T-helper 17 cell (primary cell): ENCODE results near the gene ATOH8. TPM values are rescaled to one million over a fixed set of nuclear protein-coding genes. Genes with fewer than 3 reads are reported as not detected.

Experiments used
- ATAC-seq: fragments of 150-1000 bp; cut with Tn5 transposase; 2 replicates; pipeline ENCODE4 v1.10.0; 2021; ENCODE audit warnings: mild to moderate bottlenecking, moderate library complexity
- DNase-seq, 3 donors: peaks; one replicate each; pipeline versions ENCODE4 v3.0.0 to v3.0.0-alpha.2; 2020 to 2021
- H3K9me3 ChIP-seq: one replicate; pipeline ENCODE4 v1.7.0; 2013; ENCODE audit warnings: low read length, mild to moderate bottlenecking; ENCODE audit not compliant: control insufficient read depth, poor library complexity, severe bottlenecking
- H3K27ac Mint-ChIP-seq: one replicate; pipeline ENCODE4 v1.8.0; 2022; ENCODE audit warnings: mild to moderate bottlenecking, moderate library complexity, mixed read lengths
- H3K27me3 Mint-ChIP-seq: one replicate; pipeline ENCODE4 v1.8.0; 2022; ENCODE audit warnings: mixed read lengths
- H3K36me3 Mint-ChIP-seq: one replicate; pipeline ENCODE4 v1.8.0; 2022; ENCODE audit warnings: low read depth, mixed read lengths
- H3K4me1 Mint-ChIP-seq: one replicate; pipeline ENCODE4 v1.8.0; 2022; ENCODE audit warnings: mild to moderate bottlenecking, mixed read lengths
- H3K4me3 Mint-ChIP-seq: one replicate; pipeline ENCODE4 v1.8.0; 2022; ENCODE audit warnings: mild to moderate bottlenecking, moderate library complexity, mixed read lengths
- total RNA-seq, 4 donors: library from RNA in 2 of 4; stranded (reverse) in 2 of 4; gene quantifications; one replicate each; pipeline ENCODE4 v1.2.3 and lab custom pipeline; 2022 to 2026

The ATOH8 gene
- total RNA-seq, 2 donors from 2014 or later = not detected

DNA sequence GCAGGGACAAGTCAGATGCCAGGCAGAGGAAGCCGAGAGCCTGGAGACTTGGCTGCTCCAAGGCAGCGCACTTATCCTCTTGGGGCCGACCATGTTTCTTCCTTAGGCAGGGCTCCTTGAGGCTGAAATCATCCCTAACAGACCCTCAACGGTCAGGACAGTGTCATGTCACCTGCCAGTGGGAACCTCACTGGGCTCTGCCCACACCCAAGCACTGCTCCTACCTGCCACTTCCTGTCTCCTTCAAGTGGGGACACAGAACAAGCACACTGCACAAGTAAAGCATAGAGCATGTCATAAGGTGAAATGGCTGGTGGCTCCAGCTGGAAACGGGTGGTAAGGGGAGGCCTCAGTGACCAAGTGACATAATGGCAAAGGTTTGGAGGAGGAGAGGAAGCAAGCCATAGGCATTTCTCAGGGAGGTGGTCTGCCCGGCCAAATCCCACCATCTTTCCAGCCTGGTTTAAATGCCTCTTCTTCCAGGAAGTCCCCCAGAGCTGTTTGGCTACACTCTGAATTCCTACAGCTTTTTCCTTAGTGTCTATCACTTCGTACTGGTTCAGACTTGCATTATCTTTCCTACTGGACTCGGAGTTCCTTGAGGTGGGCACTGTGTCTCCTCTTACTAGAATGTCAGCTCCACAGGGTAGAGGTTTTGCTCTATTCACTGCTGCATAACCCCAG lies 7.3 kb upstream of the ATOH8 start:
- Mint-ChIP-seq H3K36me3 (peaks cover 5% of the 10 kb centered on the region), H3K27ac (no peak overlapping the region), H3K27me3 (peaks cover 83% of the 10 kb centered on the region), H3K4me3 (no peak overlapping the region), H3K4me1 (no peaks in the 10 kb centered on the region)
- DNase-seq = no peak
- H3K9me3 ChIP-seq = no peaks in the 10 kb centered on the region
- ATAC-seq = no peak

DNA sequence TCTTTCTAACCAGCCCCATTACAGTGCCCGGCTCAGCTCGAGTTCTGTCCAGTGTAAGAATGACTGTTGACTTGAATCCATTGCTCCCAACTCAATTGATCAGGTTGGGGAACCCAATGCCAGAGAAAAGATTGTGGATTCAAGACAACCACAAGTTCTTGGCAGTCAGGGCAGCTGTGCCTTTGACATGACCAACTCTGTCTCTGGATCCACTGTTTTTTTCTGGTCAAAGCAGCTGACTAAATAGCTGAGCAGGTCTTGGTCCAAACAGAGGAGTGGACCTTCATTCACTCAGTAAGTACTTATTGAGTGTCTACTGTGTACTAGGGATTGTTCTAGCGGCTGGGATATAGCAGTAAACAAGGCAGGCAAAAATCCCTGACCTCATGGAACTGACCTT lies 6.3 kb upstream of the ATOH8 start:
- H3K27me3 Mint-ChIP-seq = peaks cover 83% of the 10 kb centered on the region
- peaks cover 2% of the 10 kb centered on the region for H3K4me1 Mint-ChIP-seq
- no peaks in the 10 kb centered on the region for H3K36me3 Mint-ChIP-seq
- H3K9me3 ChIP-seq = no peaks in the 10 kb centered on the region
- no peak for DNase-seq
- H3K27ac Mint-ChIP-seq = no peak overlapping the region
- no peak for ATAC-seq
- H3K4me3 Mint-ChIP-seq = no peak overlapping the region

DNA sequence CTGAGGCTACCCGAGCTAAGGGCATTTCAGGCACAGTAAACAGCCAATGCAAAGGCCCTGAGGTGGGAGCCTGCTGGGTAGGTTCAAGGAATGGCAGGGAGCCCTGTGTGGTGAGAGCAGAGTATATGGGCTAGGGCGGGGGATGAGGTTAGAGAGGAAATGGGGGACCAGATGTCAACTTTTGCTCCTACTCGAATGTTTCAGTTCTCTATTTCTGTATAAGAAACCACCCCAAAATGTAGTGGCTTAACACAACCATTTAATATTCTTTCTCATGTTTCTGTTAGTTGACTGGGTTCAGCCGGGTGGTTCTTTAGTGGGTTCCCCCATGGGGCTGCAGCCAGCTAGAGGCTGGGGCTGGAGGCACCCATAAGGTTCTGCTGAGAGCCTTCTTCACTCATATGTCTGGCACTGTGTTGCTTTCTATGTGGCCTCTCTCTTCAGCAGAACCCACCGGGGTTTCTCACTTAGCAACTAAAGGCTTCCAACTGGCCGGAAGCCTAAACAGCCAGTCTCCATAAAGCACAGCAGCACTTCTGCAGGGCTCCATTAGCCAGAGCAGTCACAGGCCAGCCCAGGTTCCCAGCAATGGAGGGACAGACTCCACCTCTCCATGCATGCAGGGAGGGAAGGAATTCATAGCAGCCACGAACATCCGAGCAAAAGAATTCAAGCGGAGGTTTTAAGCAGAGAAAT lies 5.6 kb upstream of the ATOH8 start:
- H3K9me3 ChIP-seq = no peaks in the 10 kb centered on the region
- DNase-seq (no peak), ATAC-seq (peak; percentile 24)
- no peak overlapping the region for H3K4me3 Mint-ChIP-seq
- no peak overlapping the region for H3K27ac Mint-ChIP-seq
- H3K4me1 Mint-ChIP-seq = peaks cover 4% of the 10 kb centered on the region
- H3K27me3 Mint-ChIP-seq = peaks cover 78% of the 10 kb centered on the region
- no peaks in the 10 kb centered on the region for H3K36me3 Mint-ChIP-seq

DNA sequence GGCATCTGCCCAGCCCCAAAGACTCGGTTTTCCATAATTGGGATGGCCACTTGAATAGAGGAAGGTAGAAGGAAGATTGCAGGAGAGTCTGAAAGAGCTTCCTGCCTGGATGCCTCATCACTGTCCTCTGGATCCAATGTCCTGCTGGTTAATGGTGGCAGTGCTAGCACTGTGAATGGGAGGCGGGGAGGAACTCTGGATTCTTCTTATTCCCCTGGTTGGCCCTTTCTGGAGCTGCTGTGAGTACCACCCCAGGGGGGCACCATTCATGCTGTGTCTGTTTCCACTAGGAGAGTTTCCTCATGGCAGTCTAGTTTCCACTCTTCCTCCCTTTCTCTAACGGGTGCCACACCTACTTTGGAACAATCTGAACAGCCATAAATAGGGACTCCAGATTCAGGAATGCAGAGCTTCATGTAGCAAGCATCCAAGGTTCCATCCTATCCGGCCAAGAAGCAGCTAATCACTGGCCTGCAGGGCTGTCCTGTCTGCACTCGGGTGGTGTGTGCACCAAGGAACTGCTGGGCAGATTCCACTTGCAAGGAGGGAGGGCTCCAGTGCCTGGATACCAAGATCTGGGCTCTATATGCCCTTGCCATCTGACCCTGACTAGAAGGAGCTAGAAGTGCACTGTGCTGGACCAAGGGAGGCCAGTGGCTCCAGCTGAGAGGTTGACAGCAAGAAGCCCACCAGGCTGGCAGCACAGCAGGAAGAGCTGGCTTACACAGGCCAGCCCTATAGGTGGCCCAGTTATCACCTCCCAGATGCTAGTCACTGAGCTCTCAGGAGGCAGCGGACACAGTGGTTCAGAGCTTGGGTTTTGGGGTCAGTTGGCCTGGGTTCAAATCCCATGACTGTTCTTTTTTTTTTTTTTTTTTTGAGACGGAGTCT lies 4.6 kb upstream of the ATOH8 start:
- no peak for DNase-seq

DNA sequence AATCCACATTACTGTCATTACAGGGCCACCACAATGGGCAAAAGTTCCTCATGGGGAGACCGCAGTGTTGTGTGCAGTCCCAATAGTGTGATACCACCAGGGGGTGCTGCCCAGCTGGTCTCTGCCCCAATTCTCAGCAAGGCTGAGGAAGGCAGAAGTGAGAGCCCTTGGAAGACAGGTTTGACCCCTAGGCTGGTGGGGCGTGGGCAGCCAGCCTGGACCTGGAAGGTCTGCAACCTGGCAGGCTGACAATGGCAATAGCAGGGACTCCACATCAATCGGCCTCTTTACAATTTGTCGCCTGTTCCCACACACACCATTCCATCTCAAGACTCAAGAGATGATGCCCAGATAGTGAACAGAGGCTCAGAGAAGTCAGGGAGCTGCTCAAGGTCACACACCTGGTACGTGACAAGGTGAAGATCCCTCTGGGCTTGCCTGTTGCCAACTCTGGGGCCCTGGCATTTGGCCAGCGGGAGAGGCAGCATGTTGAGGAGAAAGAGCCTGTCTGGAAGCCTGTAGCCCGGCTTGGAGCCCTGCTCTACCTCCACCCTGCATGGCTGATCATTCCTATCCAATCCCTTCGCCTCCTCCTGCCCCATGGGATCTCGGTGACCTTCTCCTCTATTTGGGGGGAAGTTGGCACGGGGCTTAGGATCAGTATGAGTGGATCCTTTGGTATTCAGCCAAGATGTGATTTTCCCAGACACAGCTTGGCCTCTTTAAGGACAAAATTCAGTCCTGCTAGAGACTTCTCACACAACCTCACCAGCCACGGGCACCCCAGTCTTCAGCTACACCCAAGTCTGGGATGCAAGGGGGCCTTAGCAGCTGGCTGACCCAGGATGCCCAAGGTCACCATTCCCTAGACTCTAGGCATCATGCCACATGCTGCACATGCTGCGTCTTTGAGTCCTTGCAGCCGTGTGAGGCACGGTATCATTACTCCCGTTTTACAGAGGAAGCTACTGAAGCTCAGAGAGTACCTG lies 2.9 kb upstream of the ATOH8 start:
- Mint-ChIP-seq H3K36me3 (no peaks in the 10 kb centered on the region), H3K4me3 (no peak overlapping the region), H3K27me3 (peaks cover 69% of the 10 kb centered on the region), H3K27ac (no peak overlapping the region), H3K4me1 (peaks cover 16% of the 10 kb centered on the region)
- H3K9me3 ChIP-seq = no peaks in the 10 kb centered on the region
- peak; percentile 62 for ATAC-seq
- DNase-seq = peak in 1 of 3 donors; percentile 45

More for the DNA sequence above, 4.6 kb upstream of the ATOH8 start:
- H3K9me3 ChIP-seq = no peaks in the 10 kb centered on the region
- no peak overlapping the region for H3K27ac Mint-ChIP-seq
- H3K36me3 Mint-ChIP-seq = no peaks in the 10 kb centered on the region
- ATAC-seq = no peak
- H3K4me1 Mint-ChIP-seq = peaks cover 5% of the 10 kb centered on the region
- peaks cover 67% of the 10 kb centered on the region for H3K27me3 Mint-ChIP-seq
- H3K4me3 Mint-ChIP-seq = no peak overlapping the region

DNA sequence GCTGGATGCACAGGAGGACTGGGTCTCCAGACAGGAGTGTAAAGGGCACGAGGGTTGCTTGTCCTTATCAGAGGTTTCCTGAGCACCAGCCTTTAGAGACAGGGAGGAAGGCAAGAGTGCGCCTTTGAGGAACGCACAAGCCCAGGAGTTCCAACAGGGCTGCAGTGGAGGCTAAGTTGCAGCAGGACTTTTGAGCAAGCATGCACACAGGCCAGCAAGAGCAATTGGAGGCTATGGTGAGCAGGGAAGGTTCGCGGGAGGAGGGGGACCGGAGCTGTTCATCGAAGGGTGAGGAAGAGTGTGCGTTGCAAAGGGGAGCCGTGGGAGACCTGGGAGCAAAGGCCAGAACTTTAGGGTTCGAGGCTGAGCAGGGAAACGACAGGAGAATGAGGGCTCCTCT lies 2.2 kb upstream of the ATOH8 start:
- DNase-seq = no peak
- Mint-ChIP-seq H3K4me3 (peak overlapping the region; percentile 67), H3K4me1 (peaks cover 16% of the 10 kb centered on the region), H3K27me3 (peaks cover 67% of the 10 kb centered on the region), H3K27ac (no peak overlapping the region), H3K36me3 (no peaks in the 10 kb centered on the region)
- ATAC-seq = no peak
- no peaks in the 10 kb centered on the region for H3K9me3 ChIP-seq

DNA sequence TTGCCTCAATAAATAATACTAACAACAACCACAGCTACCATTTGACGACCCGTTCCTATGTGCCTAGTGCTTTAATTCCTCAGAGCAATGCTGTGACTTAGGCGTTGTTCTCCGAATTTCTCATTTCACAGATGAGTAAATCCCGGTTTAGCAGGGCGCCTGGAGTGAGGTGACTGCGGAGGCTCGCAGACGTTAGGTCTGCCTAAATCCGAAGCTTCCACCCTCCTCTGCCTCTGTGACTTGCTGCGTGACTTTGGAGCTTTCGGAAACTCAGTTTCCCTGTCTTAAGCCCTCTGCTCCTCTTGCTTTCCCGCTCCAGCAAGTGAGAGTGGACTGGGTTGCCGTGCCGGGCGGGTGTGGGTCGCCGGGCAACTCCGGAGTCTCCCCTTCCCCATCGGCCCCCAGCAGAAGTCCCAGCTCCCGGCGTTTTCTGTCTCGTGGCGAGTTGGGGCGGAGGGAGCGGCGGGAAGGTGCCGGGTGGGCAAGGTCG lies 711 bp upstream of the ATOH8 start:
- Mint-ChIP-seq H3K4me3 (peak overlapping the region; percentile 81), H3K27me3 (peaks cover 63% of the 10 kb centered on the region), H3K36me3 (peaks cover 3% of the 10 kb centered on the region), H3K4me1 (peaks cover 18% of the 10 kb centered on the region), H3K27ac (no peak overlapping the region)
- ATAC-seq (no peak), DNase-seq (no peak)
- no peaks in the 10 kb centered on the region for H3K9me3 ChIP-seq

DNA sequence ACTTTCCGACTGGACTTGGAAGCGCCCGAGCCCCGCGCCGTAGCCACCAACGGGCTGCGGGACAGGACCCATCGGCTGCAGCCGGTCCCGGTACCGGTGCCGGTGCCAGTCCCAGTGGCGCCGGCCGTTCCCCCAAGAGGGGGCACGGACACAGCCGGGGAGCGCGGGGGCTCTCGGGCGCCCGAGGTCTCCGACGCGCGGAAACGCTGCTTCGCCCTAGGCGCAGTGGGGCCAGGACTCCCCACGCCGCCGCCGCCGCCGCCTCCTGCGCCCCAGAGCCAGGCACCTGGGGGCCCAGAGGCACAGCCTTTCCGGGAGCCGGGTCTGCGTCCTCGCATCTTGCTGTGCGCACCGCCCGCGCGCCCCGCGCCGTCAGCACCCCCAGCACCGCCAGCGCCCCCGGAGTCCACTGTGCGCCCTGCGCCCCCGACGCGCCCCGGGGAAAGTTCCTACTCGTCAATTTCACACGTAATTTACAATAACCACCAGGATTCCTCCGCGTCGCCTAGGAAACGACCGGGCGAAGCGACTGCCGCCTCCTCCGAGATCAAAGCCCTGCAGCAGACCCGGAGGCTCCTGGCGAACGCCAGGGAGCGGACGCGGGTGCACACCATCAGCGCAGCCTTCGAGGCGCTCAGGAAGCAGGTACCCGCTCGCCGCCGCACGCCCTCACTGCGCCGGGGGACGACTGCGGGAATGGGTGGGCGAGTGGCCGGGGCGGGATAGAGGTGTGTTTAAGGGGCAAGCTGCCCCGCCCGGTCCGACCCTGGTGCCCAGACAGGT lies 713 bp downstream of the ATOH8 start:
- Mint-ChIP-seq H3K36me3 (peaks cover 3% of the 10 kb centered on the region), H3K4me3 (peak overlapping the region; percentile 83), H3K27ac (no peak overlapping the region), H3K27me3 (peaks cover 60% of the 10 kb centered on the region), H3K4me1 (peaks cover 18% of the 10 kb centered on the region)
- no peaks in the 10 kb centered on the region for H3K9me3 ChIP-seq
- DNase-seq (no peak), ATAC-seq (peak; percentile 55)

DNA sequence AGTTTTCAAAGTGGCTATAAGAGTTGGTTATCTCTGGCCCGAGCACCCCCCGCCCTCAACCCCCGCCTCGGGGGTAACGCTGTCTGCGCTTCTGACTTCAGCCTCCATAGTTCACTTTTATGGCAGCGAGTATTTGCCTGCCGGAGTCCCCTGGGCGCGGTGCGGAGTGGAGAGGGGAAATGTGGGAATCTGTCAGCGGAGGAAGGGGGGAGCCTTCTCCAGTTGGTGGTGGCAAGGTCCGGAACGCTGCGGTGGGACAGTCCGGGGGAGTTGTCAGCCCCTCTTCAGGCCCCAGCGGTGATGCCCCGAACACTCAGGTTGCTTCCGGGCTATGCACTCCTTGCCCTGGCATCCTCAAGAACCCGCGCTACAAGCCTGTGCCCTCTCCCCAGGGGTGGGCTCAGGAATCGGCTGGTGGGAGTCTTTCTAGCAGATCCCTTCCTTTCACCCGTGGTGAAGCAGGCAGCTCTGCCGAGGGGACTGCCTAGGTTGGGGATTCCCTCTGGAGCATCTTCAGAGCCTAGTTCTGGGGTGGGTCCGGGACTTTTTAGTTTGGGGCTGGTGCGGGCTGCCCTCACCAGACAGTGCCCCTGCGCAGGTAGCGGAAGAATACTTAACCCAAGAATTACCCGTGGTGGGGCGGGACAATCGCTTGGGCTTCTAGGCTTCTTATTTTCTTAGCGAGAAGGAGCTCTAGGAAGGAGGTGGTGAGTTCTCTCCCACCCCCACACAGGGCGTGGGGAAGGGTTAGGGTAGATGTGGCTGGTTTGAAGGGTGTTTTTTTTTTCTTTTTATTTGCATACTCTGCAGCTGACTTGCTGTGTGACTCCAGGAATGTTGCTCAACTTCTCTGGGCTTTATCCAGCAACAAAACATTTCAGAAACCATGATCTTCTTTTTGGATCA lies 1.6 kb downstream of the ATOH8 start:
- Mint-ChIP-seq H3K27me3 (peaks cover 60% of the 10 kb centered on the region), H3K4me1 (peaks cover 18% of the 10 kb centered on the region), H3K27ac (no peak overlapping the region), H3K36me3 (peaks cover 3% of the 10 kb centered on the region), H3K4me3 (peak overlapping the region; percentile 83)
- no peaks in the 10 kb centered on the region for H3K9me3 ChIP-seq
- DNase-seq = no peak
- peak; percentile 42 for ATAC-seq

DNA sequence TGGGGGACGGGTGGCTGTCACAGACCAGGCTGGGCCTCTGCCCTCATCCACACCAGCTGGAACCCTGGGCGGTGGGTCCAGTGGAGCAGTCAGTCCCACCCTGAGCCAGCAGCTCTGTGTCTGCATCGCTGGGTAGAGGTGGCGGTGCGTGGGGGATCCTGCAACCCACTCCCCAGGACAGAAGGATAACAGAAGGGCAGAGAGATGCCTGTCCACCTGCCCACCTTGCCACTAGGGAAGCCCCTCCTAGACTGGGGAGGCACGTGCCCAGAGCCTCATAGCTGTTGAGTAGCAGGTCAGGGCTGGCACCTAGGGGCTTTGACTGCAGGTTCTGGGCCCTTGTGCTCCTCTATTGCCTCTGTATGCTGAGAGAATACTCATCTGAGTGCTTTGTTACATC lies 2.4 kb downstream of the ATOH8 start:
- ATAC-seq = no peak
- Mint-ChIP-seq H3K27me3 (peaks cover 64% of the 10 kb centered on the region), H3K4me1 (peaks cover 18% of the 10 kb centered on the region), H3K27ac (no peak overlapping the region), H3K4me3 (no peak overlapping the region), H3K36me3 (peaks cover 3% of the 10 kb centered on the region)
- H3K9me3 ChIP-seq = no peaks in the 10 kb centered on the region
- DNase-seq = no peak

DNA sequence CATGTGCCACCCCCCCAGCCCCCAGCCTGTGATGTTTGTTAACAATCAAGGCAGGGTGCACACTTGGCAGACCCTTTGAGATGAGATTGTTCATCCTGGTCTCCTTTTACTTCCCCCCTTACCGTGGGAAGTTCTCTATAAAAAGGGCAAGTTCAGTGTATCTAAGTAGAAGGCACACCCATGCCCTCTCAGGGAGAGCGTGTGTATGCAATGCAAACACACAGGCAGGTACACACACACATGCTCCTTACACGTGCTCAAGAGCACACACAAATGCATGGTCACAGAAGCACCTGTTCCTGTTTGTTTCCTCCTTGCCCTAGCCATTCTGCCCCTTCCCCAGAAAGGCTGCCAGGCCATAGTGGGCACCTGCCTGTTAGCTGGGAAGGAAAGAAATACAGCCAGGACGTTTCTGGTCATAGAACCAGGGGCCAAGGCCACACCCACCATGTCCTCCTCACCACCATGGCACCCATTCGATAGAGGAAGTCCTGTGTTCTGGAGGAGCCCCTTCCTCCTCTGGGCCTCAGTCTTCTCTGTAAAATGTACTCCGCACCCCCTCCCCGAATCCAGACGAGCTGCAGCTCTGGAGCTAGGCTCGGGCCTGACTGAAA lies 3.1 kb downstream of the ATOH8 start:
- no peaks in the 10 kb centered on the region for H3K9me3 ChIP-seq
- H3K4me1 Mint-ChIP-seq = peaks cover 16% of the 10 kb centered on the region
- H3K36me3 Mint-ChIP-seq = peaks cover 3% of the 10 kb centered on the region
- DNase-seq (no peak), ATAC-seq (no peak)
- peaks cover 62% of the 10 kb centered on the region for H3K27me3 Mint-ChIP-seq
- H3K4me3 Mint-ChIP-seq = no peak overlapping the region
- H3K27ac Mint-ChIP-seq = no peak overlapping the region
